ENCODE data around the gene PTHLH. TPM values are rescaled to one million over a fixed set of nuclear protein-coding genes. Genes with fewer than 3 reads are reported as not detected.

PTHLH gene
- total and polyA plus RNA-seq, 10 of the 15 experiments (the other 5 are each of a cell fraction or from before 2014, with no cell fraction given) = 0.08 to 0.12 TPM; not detected in 8

DNA sequence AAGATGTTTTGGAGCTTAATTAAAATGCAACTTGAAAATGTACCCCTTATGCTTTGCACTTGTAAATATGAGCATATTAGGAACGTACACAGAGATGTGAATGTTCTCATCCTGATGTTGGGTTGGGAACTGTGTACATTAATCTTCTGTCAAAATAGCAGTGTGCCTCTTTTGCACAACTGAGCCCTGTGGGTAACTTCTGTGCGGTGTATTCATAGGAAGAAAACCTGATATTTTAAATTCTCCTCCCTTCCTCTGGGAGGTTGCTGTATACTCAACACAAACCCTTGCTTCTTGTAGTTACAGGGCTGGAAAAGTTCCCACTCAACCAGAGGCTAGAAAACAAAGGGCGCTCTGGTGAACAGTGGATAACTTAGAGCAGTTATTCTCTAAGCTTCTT, 18.7 kb downstream of the PTHLH start:
- ChIA-PET RAD21 (ENCODE audit: unreplicated experiment) (no interaction called here), SMC1A (ENCODE audit: uncharacterized antibody, unreplicated experiment) (no interaction called here), POLR2A (interaction anchor here (0.5 kb wide), 1 partner anchor 230 kb away, joined by 4 read pairs; no protein-coding TSS in a partner anchor), CTCF (interaction anchor here (3.4 kb wide), 1 partner anchor 13 kb away, joined by 15 read pairs; no protein-coding TSS in a partner anchor)
- Histone ChIP-seq H3K4me3 (no peak overlapping the region), H4K20me1 (ENCODE audit: control insufficient read depth, insufficient read depth) (no peaks in the 10 kb centered on the region), H3K36me3 (ENCODE audit: control insufficient read depth in 2 of 2, insufficient read depth in 2 of 2, low read length in 1 of 2) (no peaks in the 10 kb centered on the region), H3K4me1 (ENCODE audit: control insufficient read depth, insufficient read depth, low read length) (no peaks in the 10 kb centered on the region), H2AFZ (ENCODE audit: control insufficient read depth, low read depth, low read length) (no peak overlapping the region), H3K4me2 (ENCODE audit: control insufficient read depth, insufficient read depth) (no peak overlapping the region), H3K9me3 (replicated peaks; ENCODE audit: control insufficient read depth, insufficient read depth, low read length) (no peaks in the 10 kb centered on the region), H3K9ac (ENCODE audit: control insufficient read depth, insufficient read depth, low read length) (no peak overlapping the region), H3K27me3 (replicated peaks in 1 of 2; ENCODE audit: control insufficient read depth in 2 of 2, insufficient read depth in 2 of 2, low read length in 1 of 2) (peaks cover 0 to 2% of the 10 kb centered on the region in 2 experiments; a peak in 2 of 4 replicates), H3K27ac (ENCODE audit: control insufficient read depth, insufficient read depth) (no peak overlapping the region), H3K79me2 (ENCODE audit: control insufficient read depth, insufficient read depth, low read length) (no peaks in the 10 kb centered on the region)
- BruUV-seq (replicated peaks) = no TSS peak
- DNase-seq (ENCODE audit: low read depth, low spot score) (no peak), FAIRE-seq (no peak), ATAC-seq (no peak)
- in situ Hi-C loops (cut with MboI) (no loop called here), intact Hi-C loops (cut with micrococcal nuclease; ENCODE audit: unreplicated experiment) (no loop called here)
- WGBS (ENCODE audit: insufficient coverage, insufficient replicate concordance, low lambda C conversion rate, missing lambda C conversion rate) = 29% methylated on average over 3 of the region's 3 CpGs
- TF ChIP-seq DPF2 (IDR thresholded peaks at IDR 0.05) (no peak), SP1 (IDR thresholded peaks at IDR 0.05; ENCODE audit: low read depth, low read length) (no peak), RFX5 (IDR thresholded peaks at IDR 0.05; ENCODE audit: low read depth, low read length) (no peak), GABPA (IDR thresholded peaks at IDR 0.05; ENCODE audit: low read depth) (no peak), POLR2A (IDR thresholded peaks at IDR 0.05; ENCODE audit: low read depth, low read length) (no peak), ZNF217 (IDR thresholded peaks at IDR 0.05) (no peak)
- TF ChIP-seq, protein P1, sequence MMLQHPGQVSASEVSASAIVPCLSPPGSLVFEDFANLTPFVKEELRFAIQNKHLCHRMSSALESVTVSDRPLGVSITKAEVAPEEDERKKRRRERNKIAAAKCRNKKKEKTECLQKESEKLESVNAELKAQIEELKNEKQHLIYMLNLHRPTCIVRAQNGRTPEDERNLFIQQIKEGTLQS (IDR thresholded peaks at IDR 0.05; ENCODE audit: borderline replicate concordance, extremely low read depth, low read depth, low read length) = no peak
- TF ChIP-seq, protein P2, sequence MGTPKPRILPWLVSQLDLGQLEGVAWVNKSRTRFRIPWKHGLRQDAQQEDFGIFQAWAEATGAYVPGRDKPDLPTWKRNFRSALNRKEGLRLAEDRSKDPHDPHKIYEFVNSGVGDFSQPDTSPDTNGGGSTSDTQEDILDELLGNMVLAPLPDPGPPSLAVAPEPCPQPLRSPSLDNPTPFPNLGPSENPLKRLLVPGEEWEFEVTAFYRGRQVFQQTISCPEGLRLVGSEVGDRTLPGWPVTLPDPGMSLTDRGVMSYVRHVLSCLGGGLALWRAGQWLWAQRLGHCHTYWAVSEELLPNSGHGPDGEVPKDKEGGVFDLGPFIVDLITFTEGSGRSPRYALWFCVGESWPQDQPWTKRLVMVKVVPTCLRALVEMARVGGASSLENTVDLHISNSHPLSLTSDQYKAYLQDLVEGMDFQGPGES (IDR thresholded peaks at IDR 0.05) = no peak

All from GM12878 (cell line).